Endodermal cell (in vitro differentiated cells): Measurements from ENCODE around the gene ARGLU1. TPM values are rescaled to one million over a fixed set of nuclear protein-coding genes. Genes with fewer than 3 reads are reported as not detected.

Experiments
- DNase-seq: peaks from one replicate; pipeline ENCODE4 v3.0.0-alpha.2; 2017
- H3K27ac ChIP-seq: 2 replicates; pipeline ENCODE4 v1.5.1; 2013; ENCODE audit warnings: mild to moderate bottlenecking, low read depth, low read length, moderate library complexity
- H3K27me3 ChIP-seq: 2 replicates; pipeline ENCODE4 v1.6.1; 2013; ENCODE audit warnings: mild to moderate bottlenecking, low read length, moderate library complexity; ENCODE audit not compliant: insufficient read depth, control insufficient read depth, poor library complexity, severe bottlenecking
- H3K36me3 ChIP-seq: 2 replicates; pipeline ENCODE4 v1.7.0; 2013; ENCODE audit warnings: mild to moderate bottlenecking, low read length, moderate library complexity; ENCODE audit not compliant: control insufficient read depth, insufficient read depth
- H3K4me1 ChIP-seq: one replicate; pipeline ENCODE4 v1.7.0; 2013; ENCODE audit warnings: low read length; ENCODE audit not compliant: control insufficient read depth, insufficient read depth
- H3K4me3 ChIP-seq: 2 replicates; pipeline ENCODE4 v1.5.1; 2013; ENCODE audit warnings: mild to moderate bottlenecking, low read length, moderate library complexity
- H3K9ac ChIP-seq: 2 replicates; pipeline ENCODE4 v1.6.1; 2013; ENCODE audit warnings: mild to moderate bottlenecking, low read length, moderate library complexity; ENCODE audit not compliant: poor library complexity, severe bottlenecking; ENCODE audit errors: extremely low read depth
- H3K9me3 ChIP-seq: 2 replicates; pipeline ENCODE4 v1.6.1; 2013; ENCODE audit warnings: mild to moderate bottlenecking, low read length, moderate library complexity; ENCODE audit not compliant: control insufficient read depth
- H3K27ac Mint-ChIP-seq: 2 replicates; pipeline ENCODE4 v1.8.0; 2020; ENCODE audit warnings: mixed read lengths
- H3K27me3 Mint-ChIP-seq: 2 replicates; pipeline ENCODE4 v1.8.0; 2021; ENCODE audit warnings: mild to moderate bottlenecking, mixed read lengths; ENCODE audit not compliant: insufficient read depth
- H3K36me3 Mint-ChIP-seq: 2 replicates; pipeline ENCODE4 v1.8.0; 2020; ENCODE audit warnings: low read depth, mixed read lengths
- H3K4me1 Mint-ChIP-seq: 2 replicates; pipeline ENCODE4 v1.8.0; 2020; ENCODE audit warnings: mixed read lengths
- H3K4me3 Mint-ChIP-seq: 2 replicates; pipeline ENCODE4 v1.8.0; 2020; ENCODE audit warnings: mild to moderate bottlenecking, moderate library complexity, mixed read lengths
- H3K9me3 Mint-ChIP-seq: 2 replicates; pipeline ENCODE4 v1.8.0; 2020; ENCODE audit warnings: mild to moderate bottlenecking, mixed read lengths
- CTCF ChIP-seq: fragments of 200-600 bp; sonication (generic); conservative IDR thresholded peaks from 2 replicates; pipeline ENCODE4 v1.5.0; 2021; ENCODE audit warnings: antibody characterized with exemption, mild to moderate bottlenecking
- WGBS, 2 experiments: methylation state at CpG; one replicate each; pipeline versions ENCODE4 v1.1.5 to v1.1.7; 2013; ENCODE audit warnings: missing lambda C conversion rate in 2 of 2, mixed read lengths in 1 of 2; ENCODE audit not compliant: insufficient coverage in 1 of 2, insufficient read length in 1 of 2; 5-methylcytosine and 5-hydroxymethylcytosine counted together
- total RNA-seq, 2 donors: library from RNA; stranded (reverse); fragmentation: NEBNext Ultra II Directional in 1 of 2; extraction: Animal tissue kit (Norgen Biotek cat#: 25700) in 1 of 2; gene quantifications; 2 replicates in 1 of 2; 3 replicates in 1 of 2; pipeline ENCODE4 v1.2.1, GENCODE V29; 2021

Gene ARGLU1
- total RNA-seq, 2 donors from 2014 or later: 80.6 to 101 TPM

- no peaks in the 10 kb centered on the region for H3K9me3 Mint-ChIP-seq
- H3K4me1 ChIP-seq: no peaks in the 10 kb centered on the region
- H3K4me3 ChIP-seq: no peak overlapping the region
- no peak overlapping the region for H3K9ac ChIP-seq
- H3K27me3 Mint-ChIP-seq: peaks cover 100% of the 10 kb centered on the region
- no peaks in the 10 kb centered on the region for H3K36me3 Mint-ChIP-seq
- H3K9me3 ChIP-seq: no peaks in the 10 kb centered on the region
- H3K27me3 ChIP-seq: peaks cover 98% of the 10 kb centered on the region
- H3K4me3 Mint-ChIP-seq: no peak overlapping the region
- DNase-seq: no peak
- WGBS, 2 experiments: 94 to 96% methylated on average over 3 to 4 of the region's 4 CpGs
- no peak overlapping the region for H3K27ac ChIP-seq
- no peak overlapping the region for H3K27ac Mint-ChIP-seq
- H3K36me3 ChIP-seq: no peaks in the 10 kb centered on the region
- peaks cover 6% of the 10 kb centered on the region for H3K4me1 Mint-ChIP-seq
- TF ChIP-seq CTCF: no peak
Observed at GRCh38 chr13:106614874-106615273, 46.9 kb upstream of the ARGLU1 start.

DNA sequence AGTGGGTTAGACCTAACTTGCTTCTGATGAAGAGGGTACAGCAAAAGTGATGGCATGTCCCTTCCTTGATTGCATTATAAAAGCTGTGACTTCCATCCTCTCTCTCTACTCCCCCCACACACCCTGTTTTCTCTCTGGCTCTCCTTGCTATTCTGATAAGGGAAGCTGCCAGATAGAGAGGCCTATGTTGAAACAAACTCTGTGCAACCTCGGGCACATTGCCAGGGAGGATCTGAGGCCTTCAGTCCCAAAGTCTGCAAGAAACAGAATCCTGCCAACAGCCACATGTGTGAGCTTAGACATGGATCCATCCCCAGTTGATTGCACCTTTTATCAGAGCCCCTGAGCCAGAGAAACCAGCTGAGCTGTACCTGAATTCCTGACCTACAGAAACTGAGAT is 44.8 kb upstream of the ARGLU1 start:
- no peak for DNase-seq
- no peaks in the 10 kb centered on the region for H3K9me3 Mint-ChIP-seq
- no peaks in the 10 kb centered on the region for H3K9me3 ChIP-seq
- no peaks in the 10 kb centered on the region for H3K36me3 Mint-ChIP-seq
- no peak overlapping the region for H3K4me3 ChIP-seq
- H3K4me1 Mint-ChIP-seq: no peaks in the 10 kb centered on the region
- H3K4me1 ChIP-seq: no peaks in the 10 kb centered on the region
- TF ChIP-seq CTCF: no peak
- H3K36me3 ChIP-seq: no peaks in the 10 kb centered on the region
- H3K4me3 Mint-ChIP-seq: no peak overlapping the region
- no peak overlapping the region for H3K9ac ChIP-seq
- no peak overlapping the region for H3K27ac Mint-ChIP-seq
- no peak overlapping the region for H3K27ac ChIP-seq
- WGBS, 2 experiments: 78% methylated on average over 1 of the region's 1 CpG; no CpG with 5 or more reads in 1 of the 2 experiments
- H3K27me3 ChIP-seq: peaks cover 96% of the 10 kb centered on the region
- peaks cover 90% of the 10 kb centered on the region for H3K27me3 Mint-ChIP-seq

DNA sequence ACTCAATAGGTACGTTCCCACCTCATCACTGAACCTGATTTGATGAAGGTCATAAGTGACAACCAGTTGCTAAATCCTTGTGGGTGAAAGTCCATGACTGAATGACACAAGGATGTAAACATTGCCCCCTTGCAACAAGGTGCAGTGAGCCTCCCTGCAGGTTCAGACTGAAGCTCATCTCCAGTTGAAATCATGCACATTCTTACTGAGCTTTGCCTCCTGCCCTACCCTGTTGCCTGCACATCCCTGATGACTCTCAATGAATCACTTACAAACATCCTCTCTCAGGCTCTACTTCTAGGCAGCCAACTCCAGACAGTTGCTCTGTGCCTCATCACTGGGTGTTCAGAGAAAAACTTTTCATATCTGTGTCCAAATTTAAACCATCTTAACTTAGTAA is 42.5 kb upstream of the ARGLU1 start:
- Mint-ChIP-seq H3K4me3 (no peak overlapping the region), H3K9me3 (no peaks in the 10 kb centered on the region), H3K27ac (no peak overlapping the region), H3K27me3 (peaks cover 76% of the 10 kb centered on the region), H3K4me1 (no peaks in the 10 kb centered on the region), H3K36me3 (no peaks in the 10 kb centered on the region)
- Histone ChIP-seq H3K27ac (no peak overlapping the region), H3K9me3 (no peaks in the 10 kb centered on the region), H3K36me3 (no peaks in the 10 kb centered on the region), H3K9ac (no peak overlapping the region), H3K4me3 (no peak overlapping the region), H3K27me3 (peaks cover 91% of the 10 kb centered on the region), H3K4me1 (no peaks in the 10 kb centered on the region)
- no peak for DNase-seq
- 91 to 100% methylated on average over 1 of the region's 1 CpG for WGBS, 2 experiments
- no peak for TF ChIP-seq CTCF
